ENCODE data around the gene SLC24A3.

DNA sequence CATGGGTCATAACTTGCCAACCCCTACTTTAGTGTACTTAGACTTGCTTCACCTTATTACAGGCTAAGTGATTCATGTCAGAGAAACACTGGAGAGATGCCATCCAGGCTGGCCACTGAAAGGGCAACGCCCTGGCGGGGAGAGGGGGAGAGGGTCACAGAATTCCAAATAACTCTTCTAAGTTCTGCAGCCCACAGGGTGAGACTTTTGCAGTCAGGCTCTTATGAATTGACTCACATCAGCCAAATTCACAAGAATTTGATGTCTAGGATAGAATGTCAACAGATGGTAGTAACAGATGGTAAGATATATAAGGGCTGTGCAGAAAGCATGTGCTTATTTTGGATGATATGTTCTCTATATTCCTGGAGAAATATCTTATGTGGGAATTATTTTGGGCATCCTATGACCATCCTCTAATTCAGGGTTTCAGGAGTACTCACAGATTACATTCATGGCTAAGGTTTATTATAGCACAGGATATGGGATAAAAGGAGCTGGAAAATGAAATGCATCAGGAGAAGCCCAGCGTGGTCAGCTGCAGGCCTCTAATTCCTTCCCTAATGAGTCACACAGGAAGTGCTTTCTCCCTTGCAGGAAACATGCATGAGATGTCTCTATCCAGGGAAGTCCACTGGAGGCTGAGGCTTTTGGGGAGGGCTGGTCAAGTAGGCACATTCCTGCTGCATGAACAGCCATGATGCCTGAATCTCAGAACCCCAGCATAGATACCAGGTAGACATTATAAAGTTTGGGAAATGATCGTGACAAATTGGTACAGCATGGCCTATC is 486.9 kb downstream of the SLC24A3 start:
- TF ChIP-seq, protein P1, sequence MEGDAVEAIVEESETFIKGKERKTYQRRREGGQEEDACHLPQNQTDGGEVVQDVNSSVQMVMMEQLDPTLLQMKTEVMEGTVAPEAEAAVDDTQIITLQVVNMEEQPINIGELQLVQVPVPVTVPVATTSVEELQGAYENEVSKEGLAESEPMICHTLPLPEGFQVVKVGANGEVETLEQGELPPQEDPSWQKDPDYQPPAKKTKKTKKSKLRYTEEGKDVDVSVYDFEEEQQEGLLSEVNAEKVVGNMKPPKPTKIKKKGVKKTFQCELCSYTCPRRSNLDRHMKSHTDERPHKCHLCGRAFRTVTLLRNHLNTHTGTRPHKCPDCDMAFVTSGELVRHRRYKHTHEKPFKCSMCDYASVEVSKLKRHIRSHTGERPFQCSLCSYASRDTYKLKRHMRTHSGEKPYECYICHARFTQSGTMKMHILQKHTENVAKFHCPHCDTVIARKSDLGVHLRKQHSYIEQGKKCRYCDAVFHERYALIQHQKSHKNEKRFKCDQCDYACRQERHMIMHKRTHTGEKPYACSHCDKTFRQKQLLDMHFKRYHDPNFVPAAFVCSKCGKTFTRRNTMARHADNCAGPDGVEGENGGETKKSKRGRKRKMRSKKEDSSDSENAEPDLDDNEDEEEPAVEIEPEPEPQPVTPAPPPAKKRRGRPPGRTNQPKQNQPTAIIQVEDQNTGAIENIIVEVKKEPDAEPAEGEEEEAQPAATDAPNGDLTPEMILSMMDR (IDR thresholded peaks at IDR 0.05): no peak
- TF ChIP-seq EP300 (IDR thresholded peaks at IDR 0.05) (no peak), POLR2A (IDR thresholded peaks at IDR 0.05) (no peak)

All from suprapubic skin (tissue), 3 donors.